GM19324 (cell line): ENCODE data around the gene ACOXL.

Experiments used
- ATAC-seq: cut with Tn5 transposase; IDR thresholded peaks from one replicate; pipeline ENCODE4 v1.9.1; 2021; ENCODE audit warnings: mild to moderate bottlenecking, moderate library complexity; ENCODE audit not compliant: unreplicated experiment, low FRiP score

Gene ACOXL

DNA sequence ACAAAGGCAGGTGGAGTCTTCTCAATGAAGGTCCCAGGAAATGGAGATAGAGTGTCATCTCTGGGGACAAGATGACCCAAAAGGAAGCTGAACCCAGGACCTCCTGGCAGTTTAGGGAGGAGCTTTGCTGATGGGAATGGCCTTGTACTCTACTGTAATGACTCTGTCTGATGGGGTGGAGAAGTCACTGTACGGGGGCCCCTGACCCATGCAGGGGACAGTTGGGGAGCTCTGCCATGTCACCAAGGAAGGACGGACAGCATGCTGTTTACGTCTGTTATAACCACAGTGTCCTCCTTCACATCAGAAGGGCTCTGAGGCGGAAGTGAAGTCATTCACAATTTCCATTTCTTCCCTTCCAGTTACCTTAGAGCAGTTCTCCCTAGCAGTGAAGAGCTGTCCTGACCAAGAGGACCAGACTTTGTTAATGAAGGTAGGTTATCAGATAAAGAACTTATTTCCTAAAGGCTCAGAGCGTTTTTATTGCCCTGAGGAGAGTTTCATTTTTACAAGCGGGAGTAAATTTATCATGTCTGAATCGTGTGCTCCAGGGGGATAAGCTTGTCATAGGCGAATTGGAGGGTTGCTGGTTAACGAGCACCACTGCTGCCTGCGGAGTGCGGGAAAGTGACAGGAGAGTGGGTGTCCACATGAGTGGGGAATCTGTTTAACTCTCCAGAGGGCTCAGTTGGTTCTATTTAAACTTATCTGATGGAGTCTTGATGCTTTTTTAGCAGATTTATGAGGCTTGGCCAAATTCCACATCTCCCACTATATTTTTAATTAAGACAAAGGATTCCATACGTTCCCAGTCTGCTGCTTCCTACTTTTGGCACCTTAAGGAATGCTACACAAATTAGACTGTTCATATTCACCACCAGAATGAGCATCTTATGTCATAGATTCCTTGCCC is 316.7 kb downstream of the ACOXL start:
- no peak for ATAC-seq

DNA sequence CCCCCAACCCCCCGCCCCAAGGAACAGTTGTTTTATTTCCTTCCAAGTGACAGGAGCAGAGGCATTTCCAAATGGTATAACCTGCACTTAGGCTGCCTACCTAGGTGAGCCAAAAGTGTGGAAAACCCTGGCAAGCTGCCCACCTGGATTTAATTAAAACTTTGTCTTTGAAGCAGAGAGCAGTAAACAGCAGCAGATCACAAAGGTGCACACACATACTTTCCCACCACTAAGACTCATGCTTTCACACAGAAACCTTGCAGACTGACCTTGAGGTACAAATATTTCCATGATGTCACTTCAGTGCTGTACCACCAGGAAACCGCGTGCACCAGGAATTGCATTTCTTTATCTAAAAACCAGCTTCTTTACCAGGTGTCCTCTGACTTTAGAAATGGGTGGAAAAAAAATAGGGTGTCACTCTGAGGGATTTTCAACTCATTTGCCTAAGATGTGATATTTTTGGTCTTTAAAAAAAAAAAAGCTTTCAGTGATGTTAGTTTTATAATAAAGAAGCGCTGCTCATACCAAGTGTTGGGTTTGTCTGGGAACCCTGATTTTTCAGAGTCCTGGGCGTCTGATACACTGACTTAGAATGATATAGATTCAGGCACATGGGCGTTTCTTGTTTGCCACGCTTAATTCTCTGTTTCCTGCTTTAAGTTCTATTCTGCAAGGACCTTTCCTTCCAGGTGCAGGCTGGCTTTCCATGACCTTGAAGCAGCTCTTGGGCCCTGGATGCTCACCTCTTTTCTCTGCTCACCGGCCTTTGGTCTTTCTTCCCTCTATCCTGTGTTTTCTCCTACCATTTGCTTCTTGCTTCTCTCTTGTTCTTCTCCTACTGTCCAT is 317.6 kb downstream of the ACOXL start:
- ATAC-seq, result peak; percentile 60

DNA sequence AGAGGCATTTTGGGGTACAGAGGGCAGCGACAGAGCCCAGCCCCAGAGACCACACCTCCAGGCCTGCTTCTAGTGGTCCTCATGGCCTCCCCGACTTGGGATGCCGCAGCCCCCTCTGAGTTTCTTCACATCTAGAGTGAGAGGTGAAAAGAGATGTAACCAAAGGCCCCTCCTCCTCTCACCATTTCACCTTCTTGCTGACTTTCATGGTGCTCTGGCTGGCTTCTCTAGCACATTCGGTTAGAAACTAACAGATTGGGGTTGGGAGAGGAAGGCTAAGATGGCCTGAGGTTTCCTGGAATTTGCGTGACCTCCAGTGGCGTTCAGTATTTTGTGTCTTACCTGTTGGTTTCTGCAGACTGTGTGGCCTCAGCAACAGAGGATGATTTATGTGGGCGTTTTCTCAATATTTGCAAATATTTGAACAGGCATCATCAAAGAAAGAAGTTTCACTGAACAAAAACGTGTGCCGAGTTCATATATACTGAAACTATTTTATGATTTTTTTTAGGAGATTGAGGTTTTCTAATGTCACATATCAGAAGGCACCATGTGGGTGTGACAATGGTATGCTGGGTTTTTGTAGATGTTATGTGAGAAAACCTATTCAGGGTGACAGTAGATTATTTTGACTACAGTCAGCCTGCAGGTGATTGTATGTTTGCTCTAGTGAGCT is 318.5 kb downstream of the ACOXL start:
- no peak for ATAC-seq

DNA sequence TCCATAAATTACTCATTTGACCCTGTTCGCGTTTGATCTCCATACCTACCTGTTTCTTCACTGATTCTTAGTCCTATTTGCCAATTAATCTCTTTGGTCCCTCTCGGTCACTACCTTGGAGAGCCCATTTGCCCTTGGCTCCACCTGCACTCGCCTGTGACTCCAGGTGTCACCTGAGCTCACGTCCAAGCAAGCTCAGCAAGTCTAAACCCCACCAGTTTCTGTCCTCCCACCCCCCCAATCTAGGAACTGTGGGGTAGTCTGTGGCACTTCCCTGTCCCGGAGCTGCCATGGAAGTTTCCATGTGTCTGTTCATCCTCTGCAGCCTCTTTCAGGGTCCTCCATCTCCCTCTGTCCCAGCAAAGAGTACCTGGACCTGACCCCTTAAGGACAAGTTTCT is 320.2 kb downstream of the ACOXL start:
- no peak for ATAC-seq

DNA sequence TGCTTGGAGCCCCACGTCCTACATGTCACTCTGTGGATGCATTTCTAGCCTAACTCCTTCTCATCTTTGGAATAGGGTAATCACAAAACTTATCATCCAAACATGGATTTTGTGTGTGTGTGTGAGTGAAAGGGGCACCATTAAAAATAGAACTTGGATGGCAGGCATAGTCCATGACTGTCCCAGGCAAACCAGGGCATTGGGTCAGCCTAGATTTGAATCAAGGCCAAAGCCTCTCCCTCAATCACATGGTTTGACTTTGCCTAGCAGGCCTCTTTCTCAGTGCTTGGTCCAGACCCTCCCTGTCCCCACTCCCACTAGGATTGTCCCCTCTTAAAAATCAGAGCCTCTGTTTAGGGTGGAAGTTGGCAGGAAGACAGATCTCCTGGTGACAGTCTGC is 320.9 kb downstream of the ACOXL start:
- no peak for ATAC-seq

DNA sequence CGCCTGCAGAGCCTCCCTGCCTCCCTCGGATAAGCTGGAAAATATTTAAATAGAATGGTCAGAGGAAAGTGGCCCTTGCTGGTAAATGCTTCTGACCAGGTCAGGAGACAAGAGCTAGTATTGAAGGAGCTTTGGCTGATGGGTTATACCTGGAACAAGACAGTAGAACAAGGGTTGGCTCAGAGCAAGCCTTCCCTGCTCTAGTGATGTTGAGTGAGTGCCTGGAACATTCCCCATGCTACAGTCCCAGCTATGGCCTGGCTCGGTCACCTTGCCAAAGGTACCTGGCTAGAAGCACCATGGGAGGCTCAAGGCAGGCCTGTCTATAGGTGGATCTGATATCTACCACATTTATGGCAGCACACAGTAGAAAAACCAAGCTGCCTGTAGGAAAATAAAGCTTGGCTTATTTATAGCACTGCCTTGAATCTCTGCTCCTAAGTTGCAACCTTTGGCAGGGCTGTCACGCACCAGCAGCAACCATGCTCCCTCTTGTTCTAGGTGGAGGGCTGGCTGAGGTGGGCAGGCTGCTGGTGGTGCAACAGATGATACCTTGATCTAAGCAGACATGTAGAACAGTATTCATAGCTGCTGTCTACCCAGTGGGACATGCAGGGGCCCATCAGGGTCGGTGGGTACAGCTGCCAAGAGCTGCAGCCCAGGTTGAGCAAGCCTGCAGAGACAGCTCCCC is 321.6 kb downstream of the ACOXL start:
- ATAC-seq, result no peak

DNA sequence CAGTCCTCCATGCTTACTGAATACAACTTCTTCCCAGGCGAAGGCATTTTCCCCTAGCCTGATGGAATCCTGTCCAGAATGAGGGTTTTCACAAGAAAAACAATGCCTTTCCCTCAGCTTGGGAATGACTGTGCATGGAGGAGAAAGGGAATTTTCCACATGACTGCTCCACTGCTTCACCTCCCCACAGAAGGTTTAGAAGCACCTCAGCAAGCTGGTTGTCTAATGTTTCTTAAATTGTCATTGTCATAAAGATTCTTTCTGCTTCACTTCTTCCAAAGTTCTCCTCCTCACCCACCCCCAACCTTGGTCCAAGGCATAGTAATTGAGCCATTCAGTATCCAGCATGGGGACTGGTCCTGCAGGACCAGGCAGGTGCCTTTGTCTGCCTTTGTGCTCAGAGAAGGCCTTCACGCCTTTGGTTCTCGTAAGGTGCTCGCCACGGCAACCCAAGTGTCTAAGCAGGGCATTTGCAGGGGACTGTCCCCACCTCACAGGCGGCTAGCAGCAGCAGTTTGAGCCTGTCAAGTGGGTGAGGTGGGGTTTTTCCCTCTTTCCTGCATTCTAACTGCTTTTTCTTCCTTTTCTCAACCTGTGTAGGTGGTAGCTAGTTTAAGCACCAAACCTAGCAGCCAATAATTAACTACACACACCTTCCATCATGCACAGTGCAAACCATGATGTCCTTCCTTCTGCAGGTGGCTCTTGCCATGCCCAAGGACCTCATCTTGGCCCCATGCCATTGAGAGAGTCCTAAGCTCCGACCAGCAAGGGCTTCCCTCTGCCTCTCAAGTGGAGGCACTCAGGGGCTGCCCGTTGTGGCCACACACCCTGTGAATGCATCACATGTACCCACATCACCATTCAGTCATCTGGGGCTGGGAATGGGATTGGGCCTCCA is 322.7 kb downstream of the ACOXL start:
- ATAC-seq, result peak; percentile 61

DNA sequence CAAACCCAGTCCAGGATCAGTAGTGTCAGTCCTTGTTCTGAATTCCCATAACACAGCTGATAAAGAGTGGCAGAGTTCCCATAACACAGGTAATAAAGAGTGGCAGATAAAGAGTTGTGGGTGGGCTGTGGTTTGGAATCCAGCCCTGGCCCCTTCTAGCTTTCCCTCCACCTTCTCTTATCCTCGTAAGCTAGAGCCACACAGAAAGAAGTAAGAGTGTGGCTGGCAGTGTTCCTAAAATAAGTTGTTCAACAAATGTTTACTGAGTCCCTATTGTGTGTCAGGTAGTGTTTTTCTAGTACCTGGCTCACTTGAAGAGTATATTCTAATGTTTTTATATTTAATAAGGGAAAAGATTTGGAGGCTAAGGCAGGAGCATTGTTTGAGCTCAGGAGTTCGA is 323.4 kb downstream of the ACOXL start:
- ATAC-seq, result no peak

DNA sequence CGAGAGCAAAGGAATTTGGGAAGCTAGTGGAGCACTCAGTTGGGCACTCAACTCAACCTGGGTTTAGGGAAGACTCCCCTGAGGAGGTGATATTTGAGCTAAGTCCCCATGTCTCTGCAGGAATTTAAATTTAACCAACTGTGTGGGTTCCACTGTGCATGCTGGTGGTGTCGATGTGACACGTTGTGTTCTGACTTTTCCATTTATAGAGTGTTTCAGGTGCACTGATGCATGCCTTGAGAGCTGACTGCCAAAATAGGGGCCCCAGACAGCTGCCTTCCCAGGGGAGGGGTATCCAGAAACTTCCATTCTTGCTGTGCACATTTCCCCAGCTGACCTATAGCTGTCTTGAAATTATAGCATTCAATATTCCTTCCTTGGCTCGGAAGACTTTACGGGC is 324.7 kb downstream of the ACOXL start:
- no peak for ATAC-seq

DNA sequence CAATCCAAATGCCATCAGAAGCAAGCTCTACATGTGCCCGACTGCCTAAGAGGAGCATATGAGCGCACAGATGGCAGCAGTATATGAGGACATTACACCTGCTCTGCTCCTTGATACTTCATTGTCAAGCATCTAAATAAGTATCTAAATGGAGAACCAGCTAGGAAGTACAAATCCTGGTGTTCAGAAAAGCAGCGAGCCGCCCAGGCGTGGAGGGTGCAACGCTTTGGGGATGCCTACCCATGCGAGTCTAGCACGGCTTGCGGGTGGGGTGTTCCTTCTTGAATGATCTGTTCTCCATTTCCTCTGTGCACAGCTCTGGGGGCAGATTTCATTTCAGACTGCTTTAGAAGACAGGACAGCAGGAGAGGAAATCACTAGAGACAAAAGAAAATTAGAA is 325.3 kb downstream of the ACOXL start:
- ATAC-seq, result no peak

DNA sequence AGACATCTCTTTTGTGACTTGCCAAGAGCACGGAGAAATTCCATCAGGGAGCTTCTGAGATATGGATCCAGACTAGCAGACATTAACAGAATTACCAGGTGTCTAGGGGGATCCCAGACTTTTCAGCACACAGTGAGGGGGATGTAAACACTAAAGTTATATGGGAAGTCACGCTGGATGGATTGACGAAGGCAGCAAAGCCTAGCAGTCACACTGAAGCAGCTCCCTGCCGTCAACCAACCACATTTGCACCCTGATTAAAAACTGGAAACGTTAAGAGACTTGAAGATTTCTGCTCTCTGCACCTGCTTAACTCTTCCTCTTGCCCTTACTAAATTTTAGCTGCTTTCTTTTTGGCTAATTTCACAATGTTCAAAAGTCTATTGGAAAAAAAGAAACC is 325.9 kb downstream of the ACOXL start:
- no peak for ATAC-seq

DNA sequence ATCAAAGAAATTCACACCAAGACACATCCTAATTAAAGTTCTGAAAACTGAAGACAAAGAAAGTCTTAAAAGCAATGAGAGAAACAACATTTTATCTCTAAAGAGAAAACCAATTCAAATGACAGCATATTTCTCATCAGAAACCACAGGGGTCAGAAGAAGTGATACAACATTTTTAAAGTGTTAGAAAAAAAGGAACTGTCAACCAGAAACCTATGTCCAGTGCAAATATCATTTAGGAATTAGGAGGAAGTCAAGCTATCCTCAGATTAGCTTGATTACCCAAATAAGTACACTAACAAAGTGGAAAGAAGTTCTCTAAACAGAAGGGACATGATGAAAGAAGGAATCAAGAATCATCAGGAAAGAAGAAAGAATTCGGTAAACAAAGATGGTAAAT is 328.8 kb downstream of the ACOXL start:
- no peak for ATAC-seq

DNA sequence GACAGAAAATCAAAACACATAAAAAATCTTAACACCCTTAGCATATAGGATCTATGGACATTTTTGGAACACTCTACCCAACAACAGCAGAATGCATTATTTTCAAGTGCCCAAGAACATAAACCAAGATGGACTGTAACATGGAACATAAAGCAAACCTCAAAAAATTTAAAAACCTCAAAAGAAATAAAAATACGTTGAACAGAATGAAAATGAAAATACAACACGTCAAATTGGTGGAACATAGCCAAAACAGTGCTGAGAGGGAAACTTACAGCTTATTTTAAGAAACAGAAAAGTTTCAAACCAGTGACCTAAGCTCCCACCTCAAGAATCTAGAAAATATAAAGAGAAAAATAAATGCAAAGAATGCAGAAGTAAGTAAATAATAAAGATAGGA is 330.0 kb downstream of the ACOXL start:
- peak; percentile 70 for ATAC-seq

DNA sequence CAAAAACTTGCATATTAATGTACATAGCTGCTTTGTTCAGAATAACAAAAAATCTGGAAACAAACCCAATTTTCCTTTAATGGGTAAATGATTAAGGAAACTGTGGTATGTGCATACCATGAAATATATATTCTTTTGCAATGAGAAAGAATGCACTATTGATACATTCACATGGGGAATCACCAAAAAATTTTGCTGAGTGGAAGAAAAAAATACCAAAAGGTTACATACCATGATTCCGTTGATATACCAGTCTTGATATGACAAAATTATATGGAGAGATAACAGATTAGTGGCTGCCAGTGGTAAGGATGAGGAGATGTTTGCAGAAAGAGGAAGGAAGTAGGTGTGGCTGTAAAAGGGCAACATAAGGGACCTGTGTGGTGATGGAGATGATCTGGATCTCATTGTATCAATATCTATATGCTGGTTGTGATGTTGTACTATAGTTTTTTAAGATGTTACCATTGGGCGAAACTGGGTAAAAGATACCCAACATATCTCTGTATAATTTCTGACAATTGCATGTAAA is 333.8 kb downstream of the ACOXL start:
- ATAC-seq, result no peak

DNA sequence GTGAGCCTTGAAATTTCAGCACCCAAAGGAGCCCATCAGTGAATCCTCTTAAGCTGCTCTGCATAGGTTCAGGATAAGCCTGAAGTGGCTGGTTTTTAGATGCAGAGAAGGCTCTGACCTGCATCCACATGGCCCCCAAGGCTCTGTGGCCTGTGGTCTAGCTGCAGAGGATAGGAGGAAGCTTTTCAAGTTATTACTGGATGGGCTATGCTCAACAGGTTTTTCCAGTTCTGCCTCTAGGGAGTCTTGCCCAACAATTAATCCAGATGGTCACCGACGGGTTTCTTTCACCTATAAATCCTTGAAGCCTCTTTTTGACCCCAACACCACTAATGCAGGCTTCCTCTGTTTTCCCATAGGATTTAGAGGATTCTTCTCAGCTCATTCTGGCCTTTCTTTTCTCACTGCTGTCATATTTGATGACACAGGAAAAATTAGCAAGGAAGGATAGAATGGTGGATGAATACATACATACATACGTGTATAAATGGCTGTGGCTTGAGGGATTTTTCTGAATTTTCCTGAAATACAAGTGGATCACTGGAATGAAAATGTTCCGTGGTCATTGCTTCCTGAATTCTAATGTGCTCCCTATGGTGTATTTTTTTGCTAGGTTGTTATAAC is 336.2 kb downstream of the ACOXL start:
- ATAC-seq, result no peak

DNA sequence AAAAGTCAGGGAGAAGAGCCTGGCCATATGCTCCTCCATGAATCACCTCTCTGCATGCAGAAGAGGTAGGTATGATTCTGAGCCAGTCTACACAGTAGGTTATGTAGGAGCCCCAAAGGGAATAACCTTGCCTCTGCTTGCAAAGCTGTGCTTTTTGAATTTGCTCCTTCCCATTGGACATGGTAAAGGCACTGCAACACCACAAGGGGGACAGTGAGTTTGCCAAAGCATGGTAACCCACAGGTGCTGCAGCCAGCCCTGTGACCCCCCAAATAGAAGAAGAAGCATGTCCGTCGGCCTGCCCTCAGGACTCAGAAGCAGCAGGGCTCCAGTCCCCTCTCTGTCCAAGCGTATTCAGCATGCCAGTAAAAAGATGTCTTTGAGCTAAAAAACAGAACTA is 337.3 kb downstream of the ACOXL start:
- ATAC-seq, result no peak

DNA sequence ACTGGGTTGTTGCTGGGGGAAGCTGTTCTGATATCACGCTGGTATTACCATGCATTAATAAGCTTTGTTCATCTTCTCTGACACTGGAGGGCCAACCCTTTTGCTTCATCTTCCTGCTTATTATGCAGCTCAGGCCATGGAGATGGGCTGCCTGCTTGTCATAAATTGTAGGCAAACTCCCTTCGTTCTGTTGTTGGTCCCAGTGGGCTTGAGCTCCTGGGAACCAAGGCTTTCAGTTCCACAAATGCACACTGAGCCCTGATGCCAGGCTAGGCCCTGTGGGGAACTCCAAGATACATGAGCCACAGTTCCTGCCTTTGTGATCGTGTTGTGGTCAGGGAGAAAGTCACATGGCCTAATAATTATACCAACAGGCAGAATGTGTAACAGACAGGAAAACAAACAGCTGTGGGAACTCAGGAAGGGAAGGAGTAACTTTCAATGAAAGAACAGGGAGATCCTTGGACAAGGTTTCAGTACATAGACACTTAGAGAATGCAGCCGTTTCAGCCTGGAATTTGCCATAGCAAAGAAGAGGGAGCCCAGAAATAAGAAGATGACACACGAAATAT is 339.3 kb downstream of the ACOXL start:
- ATAC-seq, result no peak

DNA sequence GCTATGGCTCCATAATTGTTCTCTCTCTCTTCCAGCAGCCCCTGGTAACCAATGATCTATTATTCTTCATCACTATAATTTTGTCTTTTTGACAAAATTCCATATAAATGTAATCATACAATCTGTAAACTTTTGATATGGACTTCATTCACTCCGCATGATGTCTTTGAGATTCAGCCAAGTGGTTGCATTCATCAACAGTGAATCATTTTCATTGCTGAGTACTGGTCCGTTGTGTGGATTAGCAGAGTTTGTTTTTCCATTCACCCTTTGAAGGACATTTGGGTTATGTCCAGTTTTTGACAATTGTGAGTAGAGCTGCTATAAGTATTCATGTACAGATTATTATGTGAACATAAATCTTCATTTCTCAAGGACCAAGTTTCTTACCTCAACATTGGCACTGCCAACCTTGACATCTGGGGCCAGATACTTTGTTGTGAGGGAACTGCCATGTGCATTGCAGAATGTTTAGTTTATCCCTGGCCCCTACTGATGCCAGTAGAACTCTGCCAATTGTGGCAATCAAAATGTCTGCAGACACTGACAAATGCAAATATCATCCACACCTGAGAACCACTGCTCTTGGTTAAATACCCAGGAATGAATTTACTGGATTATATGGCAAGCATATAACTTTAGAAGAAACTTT is 340.0 kb downstream of the ACOXL start:
- ATAC-seq, result no peak
